Measurements from ENCODE around the gene AP1S3.

DNA sequence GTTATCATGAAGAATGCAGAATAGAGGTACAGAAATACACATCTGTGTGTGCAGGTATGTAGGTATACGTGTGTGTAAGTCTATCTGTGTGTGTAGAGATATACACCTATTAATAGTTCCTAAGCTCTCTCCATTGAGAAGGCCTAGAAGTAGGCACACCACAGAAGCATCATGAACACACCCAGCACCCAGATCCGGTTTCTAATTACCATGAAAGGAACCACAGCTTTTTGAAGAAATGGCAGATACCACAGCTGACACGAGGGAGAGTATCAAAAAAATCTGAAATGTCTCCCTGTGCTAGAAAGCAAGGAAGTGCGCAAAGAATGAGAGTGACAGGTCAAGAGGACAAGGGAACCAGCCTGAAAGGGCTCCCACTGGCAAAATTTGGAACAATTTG lies 27.7 kb upstream of the AP1S3 start:
- TF ChIP-seq POLR2A (IDR thresholded peaks at IDR 0.05; ENCODE audit: low read length) (no peak), GATA1 (IDR thresholded peaks at IDR 0.05; ENCODE audit: low read depth, low read length) (no peak)
